CD4-positive, alpha-beta T cell treated with Interleukin-15 for 1 hour (primary cell): ENCODE measurements around the gene CYP27C1.
"Not testable (repeated sequence)": the region's sequence is repeated elsewhere in the genome, so short reads cannot be mapped to it uniquely, and the experiment has no call there.

Source experiments
- DNase-seq: peaks from one replicate; pipeline ENCODE4 v3.0.0-alpha.2; 2020

Gene CYP27C1

DNA sequence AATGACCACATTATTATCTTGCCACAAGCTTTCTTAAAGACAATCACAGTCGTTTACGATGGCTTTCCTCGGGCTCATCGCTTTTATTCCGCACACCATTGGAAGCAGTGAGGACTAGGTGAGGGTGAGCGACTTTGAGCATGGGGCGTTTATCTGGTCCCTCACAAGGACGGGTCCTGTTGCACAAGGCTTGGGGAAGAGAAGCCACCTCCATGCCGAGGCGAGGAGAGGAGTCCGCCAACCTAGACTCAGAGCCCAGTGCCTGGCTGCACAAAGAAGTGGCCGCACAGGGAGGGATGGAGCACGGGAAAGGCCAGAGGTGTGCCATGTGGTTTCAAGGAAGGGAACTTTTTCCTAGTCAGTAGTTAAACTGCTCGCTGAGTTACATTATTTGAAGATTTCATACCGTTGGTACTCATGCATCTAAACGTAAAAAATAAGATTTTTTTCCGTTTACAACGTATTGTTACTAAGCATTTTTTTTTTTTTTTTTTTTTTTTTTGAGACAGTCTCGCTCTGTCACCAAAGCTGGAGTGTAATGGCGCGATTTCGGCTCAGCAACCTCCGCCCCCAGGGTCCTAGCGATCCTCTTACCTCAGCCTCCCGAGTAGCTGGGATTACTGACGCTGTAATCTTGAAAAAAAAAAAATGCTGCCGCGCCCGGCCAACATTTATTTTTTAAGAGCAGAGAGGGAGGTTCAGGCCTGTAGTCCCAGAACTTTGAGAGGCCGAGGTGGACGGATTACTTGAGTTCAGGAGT is 849 bp upstream of the CYP27C1 start:
- DNase-seq, result no peak

DNA sequence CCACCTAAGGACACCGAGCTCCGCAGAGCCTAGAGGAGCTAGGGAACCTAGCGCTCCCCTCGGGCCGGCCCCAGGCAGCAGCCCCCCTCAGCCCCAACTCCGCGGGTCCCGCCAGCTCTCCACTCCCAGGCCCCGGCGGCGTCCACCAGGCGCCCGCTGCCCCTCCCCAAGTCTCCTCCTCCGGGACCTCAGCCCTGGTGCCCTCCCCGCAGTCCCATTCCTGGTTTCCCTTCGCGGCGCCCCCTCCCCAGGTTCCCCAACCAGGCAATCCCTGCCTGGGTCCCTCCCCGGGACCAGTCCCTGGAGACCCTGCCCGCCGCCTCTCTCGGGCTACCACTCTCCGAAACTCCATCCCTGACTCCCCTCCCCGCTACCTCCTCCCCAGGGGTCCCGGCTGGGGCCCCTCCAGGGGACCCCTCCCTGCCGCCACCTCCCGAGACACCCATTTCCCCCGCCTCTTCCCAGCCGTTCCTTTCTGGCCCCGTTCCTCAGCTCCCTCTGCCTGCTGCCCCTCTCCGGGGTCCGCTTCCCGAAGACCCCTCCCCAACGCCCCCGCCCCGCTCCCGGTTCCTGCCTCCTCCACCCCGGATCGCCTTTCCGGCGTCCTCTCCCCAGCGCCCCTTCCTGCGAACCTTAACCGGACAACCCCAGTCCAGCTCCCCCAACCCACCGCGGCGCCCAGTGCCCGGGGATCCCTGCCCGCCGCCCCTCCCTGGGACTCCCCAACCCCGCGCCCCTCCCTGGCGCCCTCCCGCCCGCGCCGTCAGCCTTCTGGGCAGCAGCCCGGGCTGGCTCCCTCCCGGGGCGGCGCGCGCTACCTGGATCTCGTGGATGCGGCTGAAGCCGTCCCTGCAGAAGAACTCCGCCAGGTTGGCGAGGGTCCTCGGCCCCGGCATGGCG is 678 bp downstream of the CYP27C1 start:
- no peak for DNase-seq

DNA sequence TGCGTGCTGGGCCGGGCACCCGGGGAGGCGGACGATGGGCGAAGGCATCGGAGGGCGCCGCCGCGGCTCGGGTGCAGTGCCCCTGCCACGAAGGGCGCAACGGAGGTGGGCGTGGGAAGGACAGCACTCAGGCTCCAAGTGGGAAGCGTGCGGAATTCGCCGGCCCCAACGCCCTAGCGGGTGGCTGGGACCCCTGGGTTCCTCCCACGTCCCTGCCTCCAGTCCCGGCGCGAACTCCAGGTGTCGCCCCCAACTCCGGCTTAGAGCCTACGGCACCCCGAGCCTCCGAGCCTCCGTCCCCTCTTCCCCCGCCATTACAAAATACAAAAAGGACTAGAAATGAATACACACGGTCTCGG is 1.3 kb downstream of the CYP27C1 start:
- no peak for DNase-seq

DNA sequence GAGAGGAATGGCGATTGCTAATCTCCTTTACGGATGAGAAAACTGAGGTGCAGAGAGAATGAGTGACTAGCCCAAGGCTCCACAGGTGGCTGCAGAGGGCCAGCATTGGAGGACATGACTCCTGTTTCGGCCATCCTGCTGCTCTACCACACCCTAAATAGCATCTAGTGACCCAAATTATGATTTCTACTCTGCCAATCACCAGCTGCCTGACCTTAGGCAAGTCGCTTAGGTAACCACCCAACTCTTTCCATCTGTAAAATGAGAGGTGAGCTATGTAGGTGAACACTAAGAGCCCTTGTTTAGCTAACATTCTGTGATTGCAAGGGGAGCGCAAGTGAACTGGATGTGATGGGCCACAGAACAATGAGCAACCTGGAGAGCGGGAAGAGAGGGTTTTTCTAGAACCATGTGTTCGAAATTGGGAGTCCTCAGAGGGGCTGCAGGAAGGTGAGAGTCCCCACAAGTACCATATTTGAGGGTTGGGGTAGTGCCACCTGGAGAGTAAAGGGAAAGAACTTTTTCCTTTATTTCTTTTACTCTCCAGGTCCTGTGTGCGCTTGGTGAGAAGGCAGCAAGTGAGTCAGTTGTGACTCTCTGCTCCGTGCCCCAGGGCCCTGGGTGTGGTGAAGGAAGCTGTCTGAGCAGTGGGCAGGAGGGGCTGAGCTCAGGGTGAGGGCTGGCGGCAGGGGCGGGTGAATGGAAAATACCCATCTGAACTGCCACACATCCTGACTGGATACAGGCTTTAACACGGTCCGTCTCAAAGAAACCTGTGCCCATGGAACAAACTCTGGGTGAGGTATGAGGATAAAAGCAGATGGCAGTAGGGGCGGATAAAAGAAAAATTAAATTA is 2.4 kb downstream of the CYP27C1 start:
- no peak for DNase-seq

DNA sequence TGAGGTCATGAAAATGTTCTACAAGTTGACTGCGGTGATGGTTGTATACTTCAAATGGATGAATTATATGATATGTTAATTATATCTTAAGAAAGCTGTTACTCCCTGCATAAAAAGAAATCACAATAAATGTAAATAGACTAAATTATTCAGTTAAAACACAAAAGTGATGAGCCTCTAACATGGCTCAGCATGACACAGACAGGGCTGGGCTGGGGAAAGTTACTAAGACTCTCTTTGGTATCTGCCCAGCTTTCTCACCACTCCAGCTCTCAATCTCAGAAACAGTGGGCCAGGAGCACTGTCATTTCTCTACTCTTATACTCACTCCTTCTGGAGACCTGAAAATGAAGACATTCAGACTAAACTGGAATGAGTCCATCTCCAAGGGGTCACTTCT is 3.5 kb downstream of the CYP27C1 start:
- DNase-seq, result no peak

DNA sequence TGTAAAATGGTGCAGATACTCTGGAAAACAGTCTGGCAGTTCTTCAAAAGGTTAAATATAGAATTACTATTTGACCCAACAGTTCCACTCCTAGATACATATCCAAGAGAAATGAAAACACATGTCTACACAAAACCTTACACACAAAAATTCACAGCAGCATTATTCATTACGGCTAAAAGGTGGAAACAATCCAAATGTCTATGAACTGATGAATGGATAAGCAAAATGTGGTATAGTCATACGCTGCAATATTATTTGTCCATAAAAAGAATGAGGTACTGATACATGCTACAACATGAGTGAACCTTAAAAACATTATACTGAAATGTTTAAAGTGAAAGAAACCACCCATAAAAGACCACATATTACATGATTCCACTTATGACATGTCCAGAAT is 4.0 kb downstream of the CYP27C1 start:
- DNase-seq, result no peak

DNA sequence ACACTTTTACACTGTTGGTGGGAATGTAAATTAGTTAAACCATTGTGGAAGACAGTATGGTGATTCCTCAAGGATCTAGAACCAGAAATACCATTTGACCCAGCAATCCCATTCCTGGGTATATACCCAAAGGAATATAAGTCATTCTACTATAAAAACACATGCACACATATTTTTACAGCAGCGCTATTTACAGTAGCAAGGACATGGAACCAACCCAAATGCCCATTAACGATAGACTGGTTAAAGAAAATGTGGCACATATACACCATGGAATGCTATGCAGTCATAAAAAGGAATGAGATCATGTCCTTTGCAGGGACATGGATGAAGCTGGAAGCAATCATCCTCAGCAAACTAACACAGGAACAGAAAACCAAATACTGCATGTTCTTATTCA is 5.9 kb downstream of the CYP27C1 start:
- not testable (repeated sequence) for DNase-seq

DNA sequence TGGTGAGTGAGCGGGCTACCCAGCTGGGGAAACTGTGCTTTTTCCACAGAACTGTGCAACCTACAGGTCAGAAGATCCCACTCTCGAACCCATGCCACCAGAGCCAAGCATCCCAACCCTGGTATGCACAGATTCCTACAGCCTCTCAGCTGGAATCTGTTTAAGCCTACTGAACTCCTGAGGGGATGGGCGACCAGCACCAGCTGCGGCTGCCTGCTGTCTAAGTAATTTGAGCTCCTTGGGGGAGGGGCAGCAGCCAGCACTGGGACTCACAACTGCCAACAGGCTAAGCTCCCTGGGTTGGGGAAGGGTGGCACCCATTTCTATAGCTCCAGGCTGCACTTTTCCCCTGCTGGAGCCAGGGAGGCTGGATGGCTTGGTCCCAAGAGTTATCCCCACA is 11.8 kb downstream of the CYP27C1 start:
- DNase-seq, result no peak

DNA sequence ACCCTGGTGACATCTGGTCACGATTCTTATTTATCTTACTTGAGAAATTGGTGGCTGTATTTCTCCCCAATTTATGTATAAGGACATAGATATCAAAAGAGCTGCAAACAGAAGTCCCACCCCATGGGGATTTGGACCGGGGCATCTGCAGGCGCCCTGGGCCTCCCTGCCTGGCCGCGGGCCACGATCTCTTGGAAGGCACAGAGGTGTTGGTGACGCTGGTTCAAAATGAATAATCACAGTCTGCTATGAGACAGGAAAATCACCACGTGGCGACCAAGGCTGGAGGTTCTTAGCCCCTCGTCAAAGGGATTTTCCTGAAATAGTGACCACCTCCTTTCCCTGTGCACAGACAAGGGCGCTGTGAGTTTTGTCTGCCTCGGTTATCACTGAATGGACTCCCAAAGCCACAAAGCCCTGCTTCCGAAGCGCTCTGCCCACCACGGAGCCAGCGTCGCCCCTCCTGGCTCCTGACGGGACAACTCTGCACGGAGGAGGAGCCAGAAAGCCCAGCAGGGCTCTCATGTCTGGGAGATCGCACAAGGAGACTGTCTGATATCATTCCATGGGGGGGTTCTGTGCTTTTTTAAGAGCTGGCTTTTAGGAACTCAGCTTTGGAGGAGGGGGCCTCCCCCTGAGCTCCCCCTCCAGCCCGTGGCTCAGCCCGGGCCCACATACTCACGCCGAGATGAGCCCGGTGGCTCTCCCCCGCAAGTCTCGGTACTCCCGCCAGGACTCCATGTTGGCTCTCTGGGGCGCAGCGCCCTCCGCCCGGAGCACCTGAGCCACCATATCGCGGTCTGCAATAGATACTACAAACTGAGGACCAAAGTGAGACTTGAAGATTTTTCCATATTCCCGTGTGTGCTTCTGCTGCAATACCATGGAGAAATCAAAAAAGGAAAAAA is 14.6 kb downstream of the CYP27C1 start:
- no peak for DNase-seq

DNA sequence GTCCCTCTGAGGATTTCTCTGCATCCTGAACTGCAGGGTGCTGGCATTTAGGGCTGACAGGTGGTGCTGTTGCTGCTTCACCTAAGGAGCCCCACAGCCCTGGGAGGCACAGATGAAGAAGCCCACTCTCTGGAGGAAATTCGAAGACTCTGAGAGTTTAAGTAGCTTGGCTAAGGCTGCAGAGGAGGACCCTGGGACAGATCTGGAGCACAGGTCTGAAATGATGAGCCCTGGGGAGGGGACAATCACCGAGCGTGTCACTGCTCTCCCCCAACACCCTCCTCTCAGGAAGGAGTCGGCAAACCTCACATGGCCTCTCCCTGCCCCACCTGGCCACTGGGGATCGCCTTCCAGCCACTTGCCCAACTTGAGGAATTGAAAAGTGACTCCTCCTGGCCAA is 18.6 kb downstream of the CYP27C1 start:
- DNase-seq, result no peak

DNA sequence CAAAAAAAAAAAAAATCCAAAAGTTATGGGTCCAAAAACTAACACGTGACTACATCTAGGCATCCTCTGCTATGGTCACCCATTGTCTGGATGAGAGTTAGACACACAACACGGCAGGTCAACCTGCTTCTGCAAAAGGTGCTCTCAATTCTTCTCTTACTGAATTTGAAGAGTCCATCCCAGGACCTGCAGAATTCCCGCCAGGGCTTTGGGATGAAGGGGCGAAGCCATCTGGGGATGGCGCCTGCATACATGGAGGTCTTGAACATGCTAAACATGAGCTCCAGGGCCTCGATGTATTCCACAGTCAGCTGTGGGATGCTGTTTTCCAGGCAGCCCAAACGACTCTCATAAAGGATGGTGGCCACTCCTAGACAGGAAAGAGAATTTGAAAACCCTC is 19.1 kb downstream of the CYP27C1 start:
- no peak for DNase-seq

DNA sequence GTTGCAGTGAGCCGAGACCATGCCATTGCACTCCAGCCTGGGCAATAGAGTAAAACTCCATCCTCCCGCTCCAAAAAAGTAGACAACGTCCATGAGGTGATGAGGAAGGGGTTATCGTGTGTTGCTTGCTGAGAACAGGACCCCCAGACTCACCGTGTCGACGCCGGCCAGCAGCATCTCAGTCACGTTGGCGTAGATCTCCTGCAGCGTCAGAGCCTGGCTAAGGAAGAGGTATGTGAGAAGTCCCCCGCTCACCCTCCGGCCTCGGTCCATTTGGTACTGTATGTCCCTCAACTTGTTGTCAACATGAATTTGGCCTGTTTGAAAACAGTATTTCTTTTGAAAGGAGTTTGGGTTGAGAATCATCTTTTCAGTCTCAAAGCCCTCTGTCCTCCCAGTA is 20.9 kb downstream of the CYP27C1 start:
- DNase-seq, result no peak

DNA sequence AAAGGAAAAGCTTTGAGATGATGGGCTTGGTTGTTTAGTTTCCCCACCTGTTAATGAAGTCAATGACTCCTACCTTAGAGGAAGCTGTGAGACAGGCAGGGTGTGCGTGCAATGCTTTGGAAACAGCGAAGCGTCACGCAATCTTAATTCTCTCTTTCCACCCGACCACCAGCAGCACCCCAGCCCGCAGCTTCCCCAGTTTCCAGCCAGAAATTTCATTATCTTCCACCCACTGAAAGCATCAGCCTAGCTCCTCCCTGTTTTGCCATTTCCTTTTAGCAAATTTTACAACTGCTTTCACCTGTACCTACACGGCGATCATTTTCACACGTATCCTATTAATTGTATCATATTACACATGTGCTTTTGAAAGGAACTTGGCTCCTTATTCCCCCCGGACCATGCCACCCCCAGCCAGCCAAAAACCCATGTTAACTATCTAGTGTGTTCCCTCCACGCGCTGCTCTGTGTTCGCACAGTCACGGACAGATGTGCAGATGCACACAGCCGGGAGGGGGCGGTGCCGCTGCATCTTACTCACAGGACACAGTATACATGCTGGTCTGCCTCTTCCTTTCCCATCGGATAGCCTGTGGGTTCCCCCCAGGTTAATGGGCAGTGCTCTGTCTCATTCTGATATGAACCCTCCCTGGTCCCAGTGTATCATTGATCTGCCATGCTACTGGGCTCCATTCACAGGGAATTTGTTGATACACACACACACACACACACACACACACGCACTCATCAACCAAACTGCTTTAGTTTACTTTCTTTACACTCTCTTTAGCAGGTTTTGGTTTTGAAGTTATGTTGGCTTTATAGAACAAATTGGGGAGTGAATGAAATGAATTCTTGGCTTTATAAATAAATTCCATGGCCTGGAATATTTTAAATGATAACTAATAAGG is 22.4 kb downstream of the CYP27C1 start:
- DNase-seq, result peak; percentile 30

DNA sequence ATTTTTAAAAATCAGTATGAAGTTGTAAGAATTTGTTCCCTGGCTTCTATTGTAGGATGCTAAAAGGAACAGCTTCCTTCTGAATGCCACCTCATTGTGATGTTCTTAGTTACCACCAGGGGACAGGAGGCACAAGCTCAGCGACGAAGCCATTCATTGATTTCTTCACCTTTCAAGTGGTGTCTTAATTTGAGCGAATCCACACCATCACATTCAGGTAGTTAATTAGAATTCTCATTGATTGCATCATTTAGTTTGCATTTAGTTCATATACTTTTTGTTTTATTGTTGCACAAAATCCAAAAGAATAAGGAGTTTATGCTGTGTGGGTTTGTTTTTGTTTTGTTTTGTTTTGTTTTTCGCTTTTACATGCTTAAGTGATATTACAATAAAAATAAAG is 23.1 kb downstream of the CYP27C1 start:
- DNase-seq, result no peak

DNA sequence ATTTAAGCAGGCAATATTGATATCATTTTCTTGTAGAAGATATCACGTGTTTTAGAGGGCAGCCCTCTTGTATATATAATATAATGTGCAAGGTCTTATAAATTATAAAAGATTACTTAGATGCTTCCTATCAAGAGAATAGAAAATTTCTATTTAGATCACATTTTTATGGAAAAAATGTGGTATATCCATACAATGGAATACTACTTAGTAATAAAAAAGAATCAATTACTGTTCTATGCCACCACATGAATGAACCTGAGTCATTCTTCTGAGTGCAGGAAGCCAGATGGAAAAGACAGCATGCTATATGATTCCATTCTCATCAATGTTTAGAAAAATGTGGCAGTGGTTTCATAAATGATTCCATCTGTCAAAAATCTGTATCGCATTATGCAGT is 23.6 kb downstream of the CYP27C1 start:
- no peak for DNase-seq

DNA sequence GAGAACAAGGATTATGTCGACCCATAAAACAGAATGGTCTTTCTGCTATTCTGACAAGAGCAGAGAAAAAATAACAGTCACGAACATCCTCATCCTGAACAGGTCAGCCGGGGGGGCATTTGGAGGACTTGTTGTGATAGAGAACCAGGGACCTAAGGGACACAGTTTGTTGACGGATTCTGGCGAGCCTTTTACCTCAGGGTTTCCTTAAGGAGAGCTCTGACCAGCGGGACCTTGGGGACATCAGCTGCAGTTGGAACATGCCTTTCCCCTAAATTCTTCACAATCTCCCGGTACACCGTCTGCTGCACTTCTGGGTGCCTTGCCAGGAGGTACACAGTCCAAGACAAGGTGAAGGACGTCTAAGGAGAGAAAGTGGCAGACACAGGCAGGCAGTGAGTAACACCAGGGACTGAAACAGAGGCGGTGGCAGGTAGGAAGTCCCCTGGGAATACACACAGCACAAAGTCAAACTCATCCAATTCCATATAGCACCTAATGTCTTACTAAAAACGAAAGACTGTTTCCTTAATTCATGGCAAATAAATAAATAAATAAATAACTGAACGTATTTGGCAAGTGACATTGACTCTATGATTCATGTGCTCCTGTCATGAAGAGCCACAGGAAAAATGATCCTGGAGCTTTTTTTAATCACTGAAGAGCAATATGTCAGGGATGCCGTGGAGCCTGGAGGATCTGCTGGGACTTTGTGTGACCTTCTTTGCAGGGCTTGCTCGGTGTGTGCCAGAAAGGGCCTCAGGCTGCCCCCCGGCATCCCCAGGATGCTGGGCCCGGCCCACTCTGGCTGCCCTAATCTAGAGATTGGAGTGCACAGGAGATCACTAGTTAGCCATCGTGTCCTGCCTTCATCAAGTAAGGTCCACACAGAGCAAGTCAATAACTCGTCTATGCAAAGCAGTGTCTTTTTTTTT is 24.7 kb downstream of the CYP27C1 start:
- DNase-seq, result no peak

DNA sequence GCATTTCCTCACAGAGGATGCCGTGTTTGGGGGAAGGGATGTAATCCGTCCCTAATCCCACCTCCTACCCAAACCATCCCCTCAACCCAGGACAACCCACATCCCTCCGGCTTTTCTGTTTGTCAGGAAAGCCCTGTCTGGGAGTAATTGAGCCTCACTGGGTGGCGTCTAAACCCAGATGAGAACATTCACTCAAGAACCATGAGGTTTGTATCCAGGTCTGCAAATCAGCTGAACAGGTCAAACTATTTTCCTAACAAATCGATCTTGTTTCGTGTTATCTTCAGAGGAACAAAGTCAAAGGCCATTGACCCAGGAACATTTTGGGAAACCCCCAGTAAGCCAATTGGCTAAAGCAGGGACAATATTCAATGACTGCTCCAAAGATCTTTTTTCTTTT is 25.7 kb downstream of the CYP27C1 start:
- no peak for DNase-seq

DNA sequence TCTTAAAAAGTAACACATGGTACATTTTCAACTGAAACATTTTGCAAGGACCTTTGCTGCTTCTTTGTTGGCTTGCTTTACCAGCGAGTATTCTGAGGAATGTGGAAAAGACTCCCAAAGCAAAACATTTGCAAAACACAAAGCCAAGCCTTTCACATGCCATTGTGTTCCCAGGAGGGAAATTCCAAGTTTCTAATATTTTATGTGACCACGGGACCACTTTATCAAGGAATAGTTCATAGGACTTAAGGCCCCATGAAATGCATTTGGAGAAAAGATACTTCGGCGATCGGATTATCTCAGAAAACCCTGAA is 26.2 kb downstream of the CYP27C1 start:
- no peak for DNase-seq

DNA sequence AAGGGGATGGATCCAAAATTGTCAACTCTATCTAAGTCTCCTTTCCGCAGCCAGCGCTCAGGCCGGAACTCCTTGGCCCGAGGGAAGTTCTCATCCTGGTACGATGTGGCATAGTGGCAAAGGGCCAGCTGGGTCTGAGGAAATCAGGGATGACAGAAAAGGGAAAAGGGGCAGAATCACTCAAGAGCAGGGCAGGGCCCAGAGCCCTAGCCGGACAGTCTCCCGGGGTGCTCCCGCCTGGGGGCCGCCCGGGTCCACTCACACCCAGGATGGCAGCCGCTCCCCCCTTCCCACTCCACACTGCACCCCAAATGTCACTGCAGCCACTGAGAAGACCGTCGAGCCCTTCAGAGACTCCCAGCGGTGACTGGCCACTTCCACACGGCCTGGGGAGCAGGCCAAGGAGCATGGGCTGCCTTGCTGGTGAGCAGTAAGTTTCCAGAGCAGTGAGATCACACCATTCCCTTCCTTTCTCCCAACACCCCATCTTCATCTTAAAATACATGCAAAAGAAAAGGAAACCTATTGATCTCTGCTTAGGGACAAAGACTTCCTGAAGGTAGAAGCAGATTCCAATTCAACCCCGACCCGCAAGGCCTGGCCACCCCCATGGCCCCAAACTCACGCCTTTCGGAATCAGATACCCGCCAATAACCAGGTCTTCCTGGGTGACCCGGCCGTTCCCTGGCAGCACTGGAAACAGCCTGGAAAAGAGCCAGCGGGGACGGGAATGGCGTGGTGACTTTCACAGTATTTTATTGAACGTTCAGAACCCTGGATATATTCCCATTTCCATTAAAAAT is 26.7 kb downstream of the CYP27C1 start:
- no peak for DNase-seq
